LHCN-M2 (cell line): Measurements from ENCODE around the gene SLC12A7. TPM values are rescaled to one million over a fixed set of nuclear protein-coding genes. Genes with fewer than 3 reads are reported as not detected.

ENCODE experiments used
- DNase-seq: peaks from one replicate; pipeline ENCODE4 v3.0.0-alpha.2; 2012; ENCODE audit warnings: low read depth
- total RNA-seq: library from RNA; depleted of rRNA; stranded (reverse); fragments of >200 nt; gene quantifications from 2 replicates; pipeline ENCODE4 v1.2.3, GENCODE V29; 2014

Gene SLC12A7
- total RNA-seq, 1 experiment from 2014 or later = 5.5 TPM

- no peak for DNase-seq
Observed at GRCh38 chr5:1051366-1051720, 60.5 kb downstream of the SLC12A7 start.

DNA sequence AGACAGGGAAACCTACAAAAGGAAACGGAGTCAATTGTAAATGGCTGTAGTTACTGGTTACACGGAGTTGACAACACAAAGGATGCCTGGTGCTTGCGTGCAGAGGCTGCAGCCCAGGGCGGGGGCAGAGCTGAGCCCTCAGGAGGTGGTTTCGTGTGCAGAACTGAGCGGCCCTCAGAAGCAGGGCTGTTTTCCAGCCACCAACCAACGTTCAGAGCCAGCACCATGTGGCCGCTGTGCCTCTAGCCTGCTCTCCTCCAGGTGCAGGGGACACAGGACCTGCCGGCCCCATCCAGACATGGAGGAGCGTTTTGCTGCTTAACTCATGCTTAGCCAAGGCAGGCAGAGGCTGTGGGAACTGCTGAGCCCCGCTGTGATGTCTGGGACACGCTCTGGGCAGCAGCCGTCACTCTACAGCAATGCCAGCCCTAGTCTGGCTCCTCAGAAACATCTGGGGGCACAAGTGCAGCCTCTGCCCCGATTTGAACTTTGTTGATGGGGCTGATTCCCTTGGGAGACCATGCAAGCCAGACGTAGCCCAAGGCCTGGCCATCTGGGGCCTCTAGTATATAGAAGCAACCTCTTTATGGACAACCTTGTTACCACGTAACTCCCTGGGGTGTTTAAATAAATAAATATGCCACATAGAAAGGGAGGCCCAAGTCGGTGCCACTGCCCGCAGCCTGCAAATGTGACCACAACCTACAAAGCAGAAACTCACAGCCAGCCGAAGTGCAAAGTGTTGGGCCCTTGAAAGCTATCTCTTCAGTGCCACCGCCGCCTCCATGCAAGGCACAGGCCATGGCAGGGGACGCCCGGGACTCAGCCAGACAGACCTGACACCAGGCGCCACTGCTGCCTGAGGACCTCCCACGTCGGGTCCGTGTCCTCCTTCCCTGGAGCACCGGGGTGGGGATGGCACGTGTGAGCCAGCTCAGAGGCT lies 61.2 kb downstream of the SLC12A7 start:
- DNase-seq = no peak

- no peak for DNase-seq
Observed at GRCh38 chr5:1048861-1049838, 62.7 kb downstream of the SLC12A7 start.

DNA sequence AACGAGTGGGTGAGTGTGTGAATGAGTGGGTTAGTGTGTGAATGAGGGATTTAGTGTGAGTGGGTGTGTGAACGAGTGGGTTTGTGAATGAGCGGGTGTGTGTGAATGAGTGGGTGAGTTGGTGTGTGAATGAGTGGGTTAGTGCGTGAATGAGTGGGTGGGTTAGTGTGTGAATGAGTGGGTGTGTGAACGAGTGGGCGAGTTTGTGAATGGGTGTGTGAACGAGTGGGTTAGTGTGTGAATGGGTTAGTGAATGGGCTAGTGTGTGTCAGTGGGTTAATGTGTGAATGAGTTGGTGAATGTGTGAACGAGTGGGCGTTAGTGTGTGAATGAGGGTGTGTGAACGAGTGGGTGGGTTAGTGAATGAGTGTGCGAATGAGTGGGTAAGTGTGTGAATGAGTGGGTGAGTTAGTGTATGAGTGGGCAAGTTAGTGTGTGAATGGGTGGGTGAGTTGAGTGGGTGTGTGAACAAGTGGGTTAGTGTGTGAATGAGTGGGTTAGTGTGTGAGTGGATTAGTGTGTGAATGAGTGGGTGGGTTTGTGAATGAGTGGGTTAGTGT lies 63.6 kb downstream of the SLC12A7 start:
- no peak for DNase-seq

DNA sequence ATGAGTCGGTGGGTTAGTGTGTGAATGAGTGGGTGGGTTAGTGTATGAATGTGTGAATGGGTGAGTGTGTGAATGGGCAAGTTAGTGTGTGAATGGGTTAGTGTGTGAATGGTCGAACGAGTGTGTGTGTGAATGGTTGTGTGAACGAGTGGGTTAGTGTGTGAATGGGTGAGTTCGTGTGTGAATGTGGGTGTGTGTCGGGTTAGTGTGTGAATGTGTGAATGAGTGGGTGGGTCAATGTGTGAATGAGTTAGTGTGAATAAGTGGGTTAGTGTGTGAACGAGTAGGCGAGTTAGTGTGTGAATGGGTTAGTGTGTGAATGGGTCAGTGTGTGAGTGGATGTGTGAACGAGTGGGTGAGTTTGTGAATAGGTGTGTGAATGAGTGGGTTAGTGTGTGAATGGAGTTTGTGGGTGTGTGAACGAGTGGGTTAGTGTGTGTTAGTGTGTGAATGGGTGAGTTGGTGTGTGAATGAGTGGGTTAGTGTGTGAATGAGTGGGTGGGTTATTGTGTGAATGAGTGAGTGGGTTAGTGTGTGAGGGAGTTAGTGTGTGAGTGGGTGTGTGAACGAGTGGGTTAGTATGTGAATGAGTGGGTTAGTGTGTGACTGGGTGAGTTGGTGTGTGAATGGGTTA lies 64.4 kb downstream of the SLC12A7 start:
- DNase-seq = no peak

GRCh38 chr5:1045960-1046560 lies 65.8 kb downstream of the SLC12A7 start:
- DNase-seq = no peak

DNA sequence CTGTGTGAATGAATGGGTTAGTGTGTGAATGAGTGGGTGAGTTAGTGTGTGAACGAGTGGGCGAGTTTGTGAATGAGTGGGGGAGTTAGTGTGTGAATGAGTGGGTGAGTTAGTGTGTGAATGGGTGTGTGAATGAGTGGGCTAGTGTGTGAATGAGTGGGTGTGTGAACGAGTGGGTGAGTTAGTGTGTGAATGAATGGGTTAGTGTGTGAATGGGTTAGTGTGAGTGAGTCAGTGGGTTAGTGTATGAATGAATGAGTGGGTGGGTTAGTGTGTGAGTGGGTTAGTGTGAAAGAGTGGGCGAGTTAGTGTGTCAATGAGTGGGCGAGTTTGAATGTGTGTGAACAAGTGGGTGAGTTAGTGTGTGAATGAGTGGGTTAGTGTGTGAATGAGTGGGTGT lies 67.7 kb downstream of the SLC12A7 start:
- no peak for DNase-seq

DNA sequence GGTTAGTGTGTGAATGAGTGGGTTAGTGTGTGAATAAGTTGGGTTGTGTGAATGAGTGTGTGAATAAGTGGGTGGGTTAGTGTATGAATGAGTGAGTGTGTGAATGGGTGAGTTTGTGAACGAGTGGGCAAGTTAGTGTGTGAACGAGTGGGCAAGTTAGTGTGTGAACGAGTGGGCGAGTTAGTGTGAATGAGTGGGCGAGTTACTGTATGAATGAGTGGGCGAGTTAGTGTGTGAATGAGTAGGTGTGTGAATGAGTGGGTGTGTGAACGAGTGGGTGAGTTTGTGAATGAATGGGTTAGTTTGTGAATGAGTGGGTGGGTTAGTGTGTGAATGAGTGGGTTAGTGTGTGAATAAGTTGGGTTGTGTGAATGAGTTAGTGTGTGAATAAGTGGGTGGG lies 68.5 kb downstream of the SLC12A7 start:
- no peak for DNase-seq

DNA sequence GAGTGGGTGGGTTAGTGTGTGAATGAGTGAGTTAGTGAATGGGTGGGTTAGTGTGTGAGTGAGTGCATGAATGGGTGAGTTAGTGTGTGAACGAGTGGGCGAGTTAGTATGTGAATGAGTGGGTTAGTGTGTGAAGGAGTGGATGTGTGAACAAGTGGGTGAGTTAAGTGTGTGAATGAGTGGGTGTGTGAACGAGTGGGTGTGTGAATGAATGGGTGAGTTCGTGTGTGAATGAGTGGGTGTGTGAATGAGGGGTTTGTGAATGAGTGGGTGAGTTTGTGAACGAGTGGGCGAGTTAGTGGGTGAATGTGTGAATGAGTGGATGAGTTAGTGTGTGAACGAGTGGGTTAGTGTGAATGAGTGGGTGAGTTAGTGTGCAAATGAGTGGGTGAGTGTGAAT lies 69.2 kb downstream of the SLC12A7 start:
- no peak for DNase-seq

DNA sequence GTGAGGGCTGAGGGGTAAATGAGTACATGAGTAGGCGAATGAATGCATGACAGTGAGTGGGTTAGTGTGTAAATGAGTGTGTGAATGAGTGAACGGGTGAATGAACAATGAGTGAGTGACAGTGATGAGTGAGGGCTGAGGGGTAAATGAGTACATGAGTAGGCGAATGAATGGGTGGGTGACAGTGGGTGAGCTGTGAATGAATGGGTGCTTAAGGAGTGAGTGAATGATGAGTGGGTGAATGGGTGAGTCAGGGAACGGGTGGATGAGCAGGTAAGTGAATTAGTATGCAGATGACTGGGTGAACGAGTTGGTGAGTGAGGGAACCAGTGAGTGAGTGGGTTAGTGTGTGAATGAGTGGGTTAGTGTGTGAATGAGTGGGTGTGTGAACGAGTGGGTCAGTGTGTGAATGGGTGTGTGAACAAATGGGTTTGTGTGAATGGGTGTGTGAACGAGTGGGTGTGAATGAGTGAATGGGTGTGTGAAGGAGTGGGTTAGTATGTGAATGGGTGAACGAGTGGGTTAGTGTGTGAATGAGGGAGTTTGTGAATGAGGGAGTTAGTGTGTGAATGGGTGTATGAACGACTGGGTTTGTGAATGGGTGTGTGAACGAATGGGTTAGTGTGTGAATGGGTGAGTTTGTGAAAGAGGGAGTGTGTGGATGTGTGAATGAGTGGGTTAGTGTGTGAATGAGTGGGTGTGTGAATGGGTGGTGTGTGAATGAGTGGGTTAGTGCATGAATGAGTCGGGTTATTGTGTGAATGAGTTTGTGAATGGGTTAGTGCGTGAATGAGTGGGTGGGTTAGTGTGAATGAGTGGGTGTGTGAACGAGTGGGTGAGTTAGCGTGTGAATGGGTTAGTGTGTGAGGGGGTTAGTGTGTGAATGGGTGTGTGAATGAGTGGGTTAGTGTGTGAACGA lies 70.4 kb downstream of the SLC12A7 start:
- DNase-seq = no peak

- no peak for DNase-seq
Observed at GRCh38 chr5:1040571-1040970, 71.3 kb downstream of the SLC12A7 start.

- DNase-seq = no peak
Observed at GRCh38 chr5:1039706-1040260, 72.1 kb downstream of the SLC12A7 start.

DNA sequence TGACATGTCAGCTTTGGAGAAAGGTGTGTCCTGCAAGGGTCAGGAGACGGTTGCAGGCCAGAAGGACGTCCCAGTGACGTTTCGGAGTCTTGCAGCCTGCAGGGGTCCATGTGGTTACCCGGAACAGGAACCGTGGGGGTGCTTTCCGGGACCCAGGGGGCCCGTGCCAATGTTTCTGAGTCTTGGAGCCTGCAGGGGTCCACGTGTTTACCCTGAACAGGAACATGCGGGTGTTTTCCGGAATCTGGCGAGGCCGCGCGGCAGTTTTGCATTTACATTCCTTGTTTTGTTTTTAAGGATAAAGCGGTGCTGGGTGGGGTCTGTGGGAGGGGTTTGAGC lies 72.7 kb downstream of the SLC12A7 start:
- DNase-seq = no peak

DNA sequence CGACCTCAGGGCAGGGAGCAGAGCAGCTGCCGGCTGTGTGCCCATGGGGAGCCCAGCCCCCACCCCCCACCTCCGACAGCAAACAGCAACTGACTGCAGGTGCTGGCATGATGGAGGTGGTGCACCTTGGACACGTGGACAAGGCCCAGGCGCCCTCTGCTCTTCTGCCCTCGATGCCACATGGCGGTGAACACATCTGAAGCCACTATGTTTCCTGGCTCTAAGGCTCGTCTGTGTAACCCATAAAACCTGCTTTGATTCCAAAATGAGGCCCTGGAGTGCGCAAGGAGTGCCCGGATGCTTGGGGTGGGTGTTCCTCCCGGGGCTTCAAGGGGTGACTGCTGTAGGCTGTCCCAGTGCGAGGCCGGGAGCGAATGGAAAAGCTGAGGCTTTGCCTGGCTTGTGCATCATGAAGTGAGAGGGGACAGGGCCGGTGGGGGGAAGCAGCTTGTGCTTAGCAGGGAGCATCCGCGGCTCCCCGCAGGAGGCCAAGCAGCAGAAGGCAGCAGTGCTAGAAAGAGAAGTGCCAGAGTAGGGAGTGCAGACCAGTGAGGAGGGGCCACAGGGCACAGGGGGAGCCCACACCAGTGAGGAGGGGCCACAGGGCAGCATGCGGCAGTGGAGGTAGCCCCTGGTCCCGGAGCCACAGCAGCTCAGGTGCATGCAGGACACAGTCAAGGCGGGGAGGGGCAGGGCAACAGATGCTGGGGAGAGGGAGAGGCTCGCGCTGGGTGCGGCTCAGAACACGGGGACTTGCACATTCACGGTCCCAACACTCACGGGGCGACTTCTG lies 73.2 kb downstream of the SLC12A7 start:
- DNase-seq = no peak

DNA sequence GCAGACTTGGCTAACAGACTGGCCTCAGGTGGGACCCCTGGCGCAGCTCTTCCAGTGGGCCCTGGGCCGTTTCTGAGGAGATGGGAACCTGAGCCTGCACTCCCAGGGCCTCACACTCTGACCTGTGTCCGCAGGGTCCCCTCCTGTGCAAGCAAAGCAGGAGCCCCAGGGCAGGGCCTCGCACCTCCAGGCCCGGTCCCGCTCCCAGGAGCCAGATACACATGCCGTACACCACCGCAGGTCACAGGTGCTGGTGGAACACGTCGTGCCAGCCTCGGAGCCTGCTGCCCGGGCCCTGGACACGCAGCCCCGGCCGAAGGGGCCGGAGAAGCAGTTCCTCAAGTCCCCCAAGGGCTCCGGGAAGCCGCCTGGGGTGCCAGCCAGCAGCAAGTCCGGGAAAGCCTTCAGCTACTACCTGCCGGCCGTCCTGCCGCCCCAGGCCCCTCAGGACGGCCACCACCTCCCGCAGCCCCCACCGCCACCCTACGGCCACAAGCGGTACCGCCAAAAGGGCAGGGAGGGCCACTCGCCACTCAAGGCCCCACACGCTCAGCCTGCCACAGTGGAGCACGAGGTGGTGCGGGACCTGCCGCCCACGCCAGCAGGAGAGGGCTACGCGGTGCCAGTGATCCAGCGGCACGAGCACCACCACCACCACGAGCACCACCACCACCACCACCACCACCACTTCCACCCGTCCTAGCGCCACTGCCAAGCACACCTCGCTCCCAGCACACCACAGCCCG lies 74.0 kb downstream of the SLC12A7 start:
- no peak for DNase-seq

DNA sequence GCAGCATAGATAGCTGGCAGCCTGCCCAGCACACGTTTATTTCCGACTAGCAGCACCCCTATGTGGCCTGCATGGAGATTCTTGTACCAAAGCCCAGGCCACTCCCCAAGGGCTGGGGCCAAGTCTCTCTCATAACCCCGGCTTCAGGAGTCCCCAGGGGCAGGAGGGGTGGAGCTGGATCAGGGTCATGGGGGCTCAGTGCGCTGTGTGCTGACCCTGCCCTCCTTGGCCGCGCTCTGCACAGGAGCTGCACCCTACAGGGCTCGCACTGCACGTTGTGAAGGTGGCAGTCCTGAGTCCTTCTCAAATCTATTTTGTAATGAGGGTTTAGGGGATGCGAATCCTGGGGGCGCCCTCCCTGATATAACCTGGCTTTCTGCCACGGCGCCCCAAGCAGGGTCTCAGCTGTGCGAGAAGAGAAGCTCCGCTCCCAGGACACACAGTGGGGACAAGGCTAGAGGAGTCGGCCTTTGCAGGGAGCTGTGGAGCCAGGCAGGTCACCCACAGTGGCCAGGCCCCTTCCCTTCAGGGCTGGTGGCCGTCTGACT lies 74.7 kb downstream of the SLC12A7 start:
- DNase-seq = no peak

DNA sequence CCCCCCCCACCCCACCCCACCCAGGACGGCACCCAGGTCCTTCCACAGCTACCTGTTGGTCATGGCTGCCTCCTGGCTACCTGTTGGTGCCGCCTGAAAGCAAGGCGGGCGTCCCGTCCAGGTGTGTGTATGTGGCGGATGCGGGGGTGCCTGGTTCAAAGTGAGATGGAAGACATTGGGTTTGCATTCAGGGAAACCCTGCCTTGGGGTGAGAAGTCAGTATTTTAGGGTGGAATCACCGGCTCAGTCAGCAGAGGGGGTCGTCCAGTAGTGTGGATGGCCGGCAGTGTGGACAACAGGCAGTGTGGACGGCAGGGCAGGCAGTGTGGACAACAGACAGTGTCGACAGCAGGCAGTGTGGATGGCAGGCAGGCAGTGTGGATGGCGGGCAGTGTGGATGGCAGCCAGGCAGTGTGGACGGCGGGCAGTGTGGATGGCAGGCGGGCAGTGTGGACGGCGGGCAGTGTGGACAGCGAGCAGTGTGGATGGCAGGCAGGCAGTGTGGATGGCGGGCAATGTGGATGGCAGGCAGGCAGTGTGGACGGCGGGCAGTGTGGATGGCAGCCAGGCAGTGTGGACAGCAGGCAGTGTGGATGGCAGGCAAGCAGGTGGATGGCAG lies 75.2 kb downstream of the SLC12A7 start:
- DNase-seq = no peak
